PC-3 (cell line): ENCODE results near the gene MAEA. TPM values are rescaled to one million over a fixed set of nuclear protein-coding genes. Genes with fewer than 3 reads are reported as not detected.

Experiments used
- ATAC-seq: fragments of 200-7000 bp; cut with Tn5 transposase; 2 replicates; pipeline ENCODE4 v1.9.1; 2020; ENCODE audit warnings: mild to moderate bottlenecking, moderate library complexity
- BruUV-seq: library from RNA; stranded (reverse); fragments of 400-500 nt; replicated peaks from 2 replicates; lab custom pipeline; 2021; lab: Mats Ljungman, UMichigan
- CTCF ChIA-PET: fragments of 300-600 bp; sonication (Branson Sonifier 250); formaldehyde crosslinking; loops from one replicate; lab custom pipeline; 2022; ENCODE audit warnings: antibody characterized with exemption; lab: Charles Lee
- POLR2A ChIA-PET: fragments of 300-600 bp; sonication (Branson Sonifier 250); formaldehyde crosslinking; loops from one replicate; lab custom pipeline; 2022; ENCODE audit warnings: antibody characterized with exemption; ENCODE audit not compliant: unreplicated experiment; lab: Charles Lee
- DNase-seq: peaks from one replicate; pipeline ENCODE4 v3.0.0-alpha.2; 2015
- H2AFZ ChIP-seq: fragments of 300-600 bp; sonication (generic); 2 replicates; pipeline ENCODE4 v1.6.0; 2016; ENCODE audit warnings: antibody characterized with exemption, low read length
- H3F3A ChIP-seq: fragments of 300-600 bp; sonication (generic); one replicate; pipeline ENCODE4 v1.6.0; 2017; ENCODE audit warnings: antibody characterized with exemption, low read length, control low read depth, mild to moderate bottlenecking; ENCODE audit not compliant: unreplicated experiment
- H3K27ac ChIP-seq: fragments of 300-600 bp; sonication (generic); 2 replicates; pipeline ENCODE4 v1.5.1; 2016; ENCODE audit warnings: mild to moderate bottlenecking, low read length
- H3K27me3 ChIP-seq: fragments of 300-600 bp; sonication (generic); 2 replicates; pipeline ENCODE4 v1.6.1; 2016; ENCODE audit warnings: low read length, mixed read lengths
- H3K36me3 ChIP-seq: fragments of 300-600 bp; sonication (generic); 2 replicates; pipeline ENCODE4 v1.6.1; 2016; ENCODE audit warnings: low read depth, mixed run types, low read length, mixed read lengths
- H3K4me1 ChIP-seq: fragments of 300-600 bp; sonication (generic); 2 replicates; pipeline ENCODE4 v1.5.1; 2016; ENCODE audit warnings: low read length; ENCODE audit not compliant: insufficient read depth
- H3K4me2 ChIP-seq: fragments of 300-600 bp; sonication (generic); 2 replicates; pipeline ENCODE4 v1.6.0; 2016; ENCODE audit warnings: low read length
- H3K4me3 ChIP-seq: fragments of 300-600 bp; sonication (generic); 2 replicates; pipeline ENCODE4 v1.5.1; 2016; ENCODE audit warnings: mild to moderate bottlenecking, low read length, mixed read lengths
- H3K79me2 ChIP-seq: fragments of 300-600 bp; sonication (generic); 2 replicates; pipeline ENCODE4 v1.6.1; 2017; ENCODE audit warnings: low read length, mixed read lengths
- H3K9ac ChIP-seq: fragments of 300-600 bp; sonication (generic); 2 replicates; pipeline ENCODE4 v1.6.0; 2016; ENCODE audit warnings: mild to moderate bottlenecking, low read length
- H3K9me2 ChIP-seq: fragments of 300-600 bp; sonication (generic); replicated peaks from 2 replicates; pipeline ENCODE4 v1.6.1; 2016; ENCODE audit warnings: mixed run types, low read length, mixed read lengths
- H3K9me3 ChIP-seq: fragments of 300-600 bp; sonication (generic); 2 replicates; pipeline ENCODE4 v1.6.1; 2016; ENCODE audit warnings: low read length, mixed read lengths
- H4K20me1 ChIP-seq: fragments of 300-600 bp; sonication (generic); 2 replicates; pipeline ENCODE4 v1.6.1; 2016; ENCODE audit warnings: low read length, mixed read lengths
- EZH2 ChIP-seq: fragments of 300-600 bp; sonication (generic); IDR thresholded peaks from one replicate; pipeline ENCODE4 v1.6.1; 2017; ENCODE audit warnings: antibody characterized with exemption, mild to moderate bottlenecking, low read length; ENCODE audit not compliant: unreplicated experiment
- EZH2phosphoT487 ChIP-seq: fragments of 300-600 bp; sonication (generic); IDR thresholded peaks from 2 replicates; pipeline ENCODE4 v1.6.1; 2018; ENCODE audit warnings: mild to moderate bottlenecking, antibody characterized with exemption, low read length, borderline replicate concordance
- intact Hi-C: fragments of 100-400 bp; cut with micrococcal nuclease; formaldehyde crosslinking; loops from 2 replicates; pipeline ENCODE4 v1.9.0; 2023
- total RNA-seq: library from RNA; depleted of rRNA; stranded (reverse); fragments of >200 nt; gene quantifications from 2 replicates; pipeline ENCODE4 v1.2.3, GENCODE V29; 2014
- TF ChIP-seq, protein P1 (sequence below): fragments of 300-600 bp; sonication (generic); conservative IDR thresholded peaks from 2 replicates; pipeline ENCODE4 v1.5.1; 2017; ENCODE audit warnings: antibody characterized with exemption, low read depth, mild to moderate bottlenecking, low read length

Gene MAEA
- total RNA-seq, 1 experiment from 2014 or later = 48.1 TPM

DNA sequence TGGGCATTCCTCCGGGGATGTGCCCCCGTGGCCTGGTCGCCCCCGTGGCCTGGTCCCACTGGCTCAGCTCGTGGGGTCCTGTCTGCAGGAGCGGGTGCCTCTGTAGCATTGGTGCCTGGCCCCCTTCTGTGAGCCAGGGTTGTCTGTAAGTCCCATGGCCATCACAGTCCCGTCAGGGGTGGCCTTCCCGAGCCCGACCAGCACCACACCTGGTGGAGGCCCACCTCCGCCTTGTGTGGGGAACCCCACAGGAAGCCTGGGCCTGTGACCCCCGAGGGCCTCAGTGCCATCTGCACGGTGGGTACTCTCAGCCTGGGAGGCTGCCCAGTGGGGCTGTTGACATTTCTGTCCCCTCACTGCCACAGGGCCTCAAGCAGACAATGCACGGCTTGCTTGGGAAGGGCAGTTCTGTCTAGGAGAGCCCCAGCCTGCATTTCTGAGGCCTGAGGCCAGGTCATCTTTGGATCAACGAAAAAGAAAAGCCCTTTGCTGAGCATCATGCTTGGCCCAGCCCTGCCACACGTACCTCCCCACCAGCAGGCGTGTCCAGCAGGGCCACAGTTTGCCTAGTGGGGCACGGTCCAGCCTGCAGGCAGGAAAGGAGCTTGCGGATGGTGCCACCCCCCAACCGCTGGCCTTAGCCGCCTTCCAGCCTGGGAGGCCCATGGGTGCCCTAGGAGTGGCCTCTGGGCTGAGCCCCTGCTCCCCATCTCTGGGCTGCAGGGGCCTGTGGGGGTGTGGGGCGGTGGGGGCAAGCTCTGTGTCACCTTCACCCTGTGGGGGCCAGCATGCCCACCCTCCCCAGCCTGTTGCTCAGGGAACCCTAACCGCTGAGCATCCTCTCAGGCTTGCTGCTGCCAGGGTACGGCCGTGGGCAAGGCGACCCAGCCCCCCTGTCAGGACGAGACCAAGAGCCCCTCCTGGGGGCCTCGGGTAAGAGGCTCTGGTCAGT lies 93.4 kb downstream of the MAEA start:
- Histone ChIP-seq H3K27ac (no peak overlapping the region), H3K4me1 (no peaks in the 10 kb centered on the region), H3K27me3 (no peaks in the 10 kb centered on the region), H3K79me2 (no peaks in the 10 kb centered on the region), H4K20me1 (no peaks in the 10 kb centered on the region), H3K9me2 (no peaks in the 10 kb centered on the region), H3K9ac (no peak overlapping the region), H3K4me2 (no peak overlapping the region), H2AFZ (no peak overlapping the region), H3K9me3 (no peaks in the 10 kb centered on the region), H3K4me3 (no peak overlapping the region), H3K36me3 (no peaks in the 10 kb centered on the region), H3F3A (no peaks in the 10 kb centered on the region)
- TF ChIP-seq, protein P1, sequence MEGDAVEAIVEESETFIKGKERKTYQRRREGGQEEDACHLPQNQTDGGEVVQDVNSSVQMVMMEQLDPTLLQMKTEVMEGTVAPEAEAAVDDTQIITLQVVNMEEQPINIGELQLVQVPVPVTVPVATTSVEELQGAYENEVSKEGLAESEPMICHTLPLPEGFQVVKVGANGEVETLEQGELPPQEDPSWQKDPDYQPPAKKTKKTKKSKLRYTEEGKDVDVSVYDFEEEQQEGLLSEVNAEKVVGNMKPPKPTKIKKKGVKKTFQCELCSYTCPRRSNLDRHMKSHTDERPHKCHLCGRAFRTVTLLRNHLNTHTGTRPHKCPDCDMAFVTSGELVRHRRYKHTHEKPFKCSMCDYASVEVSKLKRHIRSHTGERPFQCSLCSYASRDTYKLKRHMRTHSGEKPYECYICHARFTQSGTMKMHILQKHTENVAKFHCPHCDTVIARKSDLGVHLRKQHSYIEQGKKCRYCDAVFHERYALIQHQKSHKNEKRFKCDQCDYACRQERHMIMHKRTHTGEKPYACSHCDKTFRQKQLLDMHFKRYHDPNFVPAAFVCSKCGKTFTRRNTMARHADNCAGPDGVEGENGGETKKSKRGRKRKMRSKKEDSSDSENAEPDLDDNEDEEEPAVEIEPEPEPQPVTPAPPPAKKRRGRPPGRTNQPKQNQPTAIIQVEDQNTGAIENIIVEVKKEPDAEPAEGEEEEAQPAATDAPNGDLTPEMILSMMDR = no peak
- TF ChIP-seq EZH2 = no peak
- no peak for TF ChIP-seq EZH2phosphoT487
- BruUV-seq = no TSS peak
- intact Hi-C loops = no loop called here
- DNase-seq = no peak
- CTCF ChIA-PET = no interaction called here
- ATAC-seq = no peak
- POLR2A ChIA-PET = no interaction called here

DNA sequence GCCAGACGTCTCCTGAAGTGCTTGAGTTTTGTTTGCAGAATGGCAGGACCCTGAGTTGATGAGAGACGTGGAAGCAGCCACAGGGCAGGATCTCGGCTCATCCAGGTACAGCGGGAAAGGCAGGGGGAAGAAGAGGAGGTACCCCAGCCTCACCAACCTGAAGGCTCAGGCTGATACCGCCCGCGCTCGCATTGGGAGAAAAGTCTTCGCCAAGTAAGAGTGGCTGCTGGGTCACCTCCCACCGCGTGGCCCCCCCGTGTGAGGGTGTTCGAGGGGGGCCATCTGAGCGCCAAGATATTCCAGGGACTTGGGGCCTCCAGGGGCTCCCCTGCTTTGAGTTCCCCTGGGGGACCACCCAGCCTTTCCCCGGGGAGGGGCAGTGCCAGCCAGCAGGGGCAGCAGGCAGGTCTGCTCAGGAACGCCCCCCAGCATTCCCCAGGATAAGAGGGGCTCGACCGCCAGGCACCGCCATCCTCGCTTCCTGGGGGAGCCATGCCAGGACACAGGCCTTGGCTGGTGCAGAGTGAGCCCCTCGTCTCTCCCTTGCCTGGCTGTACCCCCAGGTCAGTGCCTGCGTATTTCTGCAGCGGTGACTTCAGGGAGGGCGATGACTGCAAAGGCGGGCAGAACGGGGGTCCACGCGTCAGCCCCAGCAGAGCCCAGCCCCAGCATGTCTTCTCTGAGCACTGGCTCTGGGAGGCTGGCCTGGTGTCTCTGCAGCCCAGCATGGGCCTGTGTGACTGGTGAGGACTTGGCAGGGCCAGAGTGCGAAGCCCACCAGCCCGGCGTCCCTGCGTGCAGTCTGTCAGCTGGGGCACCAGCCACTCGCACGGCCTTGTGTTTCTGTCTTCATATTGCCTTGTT lies 94.3 kb downstream of the MAEA start:
- Histone ChIP-seq H3K27ac (no peak overlapping the region), H3K9me3 (no peaks in the 10 kb centered on the region), H3K36me3 (peaks cover 6% of the 10 kb centered on the region), H2AFZ (no peak overlapping the region), H3F3A (no peaks in the 10 kb centered on the region), H3K4me3 (no peak overlapping the region), H4K20me1 (no peaks in the 10 kb centered on the region), H3K27me3 (no peaks in the 10 kb centered on the region), H3K79me2 (no peaks in the 10 kb centered on the region), H3K4me2 (no peak overlapping the region), H3K9ac (no peak overlapping the region), H3K9me2 (no peaks in the 10 kb centered on the region), H3K4me1 (no peaks in the 10 kb centered on the region)
- ATAC-seq (no peak), DNase-seq (no peak)
- POLR2A ChIA-PET = no interaction called here
- intact Hi-C loops = no loop called here
- TF ChIP-seq EZH2 = no peak
- TF ChIP-seq, protein P1 = no peak
- TF ChIP-seq EZH2phosphoT487 = no peak
- no TSS peak for BruUV-seq
- CTCF ChIA-PET = no interaction called here
